Cardiac muscle cell (in vitro differentiated cells and primary cell): Measurements from ENCODE around the gene PRSS53. TPM values are rescaled to one million over a fixed set of nuclear protein-coding genes. Genes with fewer than 3 reads are reported as not detected.
"Not testable (repeated sequence)": the region's sequence is repeated elsewhere in the genome, so short reads cannot be mapped to it uniquely, and the experiment has no call there.

Experiments used
- DNase-seq, 2 donors: peaks; one replicate each; pipeline versions ENCODE4 v3.0.0 to v3.0.0-alpha.2; 2010 to 2017; ENCODE audit warnings: low read depth in 1 of 2, low spot score in 1 of 2
- H3K27ac ChIP-seq: fragments of 200-600 bp; sonication (generic); 2 replicates; pipeline ENCODE4 v1.5.1; 2016
- H3K27me3 ChIP-seq: fragments of 200-600 bp; sonication (generic); 2 replicates; pipeline ENCODE4 v1.6.0; 2016; ENCODE audit warnings: control low read depth
- H3K36me3 ChIP-seq: fragments of 200-600 bp; sonication (generic); 2 replicates; pipeline ENCODE4 v1.5.1; 2016; ENCODE audit warnings: control low read depth
- H3K4me1 ChIP-seq: fragments of 200-600 bp; sonication (generic); 2 replicates; pipeline ENCODE4 v1.8.1; 2017; ENCODE audit warnings: low read depth, mild to moderate bottlenecking, mixed run types
- H3K4me3 ChIP-seq: fragments of 200-600 bp; sonication (generic); 2 replicates; pipeline ENCODE4 v1.5.1; 2016; ENCODE audit warnings: mild to moderate bottlenecking
- H3K9me3 ChIP-seq: fragments of 200-600 bp; sonication (generic); 2 replicates; pipeline ENCODE4 v1.5.1; 2017; ENCODE audit warnings: low read depth, mild to moderate bottlenecking, control low read depth
- polyA plus RNA-seq: library from polyadenylated mRNA; unstranded; fragments of >200 nt; fragmentation: Nextera tagmentation; extraction: Ambion mirVana; gene quantifications from 2 replicates; pipeline ENCODE4 v1.2.1, GENCODE V29; 2016
- total RNA-seq: library from RNA; depleted of rRNA; stranded (reverse); fragments of >200 nt; gene quantifications from 2 replicates; pipeline ENCODE4 v1.2.3, GENCODE V29; 2016
- TF ChIP-seq, protein P1 (sequence below): IDR thresholded peaks from 2 replicates; pipeline ENCODE4 v1.5.1; 2012; ENCODE audit warnings: low read depth, mild to moderate bottlenecking, low read length

The PRSS53 gene
- total and polyA plus RNA-seq, 2 experiments from 2014 or later, result 0.35 to 5.8 TPM

DNA sequence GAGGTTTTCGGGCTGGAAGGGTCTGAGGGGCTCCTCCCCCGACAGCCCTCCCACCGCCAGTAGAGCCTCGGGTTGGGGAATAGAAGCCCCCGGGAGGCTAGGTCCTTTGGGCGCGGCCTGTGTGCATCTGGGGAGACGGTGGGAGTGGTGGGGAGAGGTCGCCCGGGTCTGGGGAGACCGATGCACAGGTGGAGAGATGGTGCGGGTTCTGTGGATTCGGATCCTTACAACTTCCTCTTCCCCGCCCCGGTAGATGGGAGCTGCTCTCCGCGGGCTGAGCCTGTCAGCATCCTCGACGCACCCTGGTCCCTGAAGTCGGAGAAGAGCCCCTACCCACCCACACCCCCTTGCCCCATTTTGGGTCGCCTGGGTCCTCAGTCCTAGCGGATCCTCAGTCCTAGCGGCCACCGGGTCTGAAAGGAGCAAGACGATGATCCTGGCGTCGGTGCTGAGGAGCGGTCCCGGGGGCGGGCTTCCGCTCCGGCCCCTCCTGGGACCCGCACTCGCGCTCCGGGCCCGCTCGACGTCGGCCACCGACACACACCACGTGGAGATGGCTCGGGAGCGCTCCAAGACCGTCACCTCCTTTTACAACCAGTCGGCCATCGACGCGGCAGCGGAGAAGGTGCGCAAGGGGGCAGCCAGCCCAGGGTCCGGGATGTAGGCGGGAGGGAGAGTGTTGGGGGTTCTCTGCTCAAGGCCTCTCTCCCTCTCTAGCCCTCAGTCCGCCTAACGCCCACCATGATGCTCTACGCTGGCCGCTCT, 20.2 kb upstream of the PRSS53 start:
- H3K36me3 ChIP-seq, result peaks cover 23% of the 10 kb centered on the region
- H3K27ac ChIP-seq, result no peak overlapping the region
- H3K4me1 ChIP-seq, result no peaks in the 10 kb centered on the region
- TF ChIP-seq, protein P1, sequence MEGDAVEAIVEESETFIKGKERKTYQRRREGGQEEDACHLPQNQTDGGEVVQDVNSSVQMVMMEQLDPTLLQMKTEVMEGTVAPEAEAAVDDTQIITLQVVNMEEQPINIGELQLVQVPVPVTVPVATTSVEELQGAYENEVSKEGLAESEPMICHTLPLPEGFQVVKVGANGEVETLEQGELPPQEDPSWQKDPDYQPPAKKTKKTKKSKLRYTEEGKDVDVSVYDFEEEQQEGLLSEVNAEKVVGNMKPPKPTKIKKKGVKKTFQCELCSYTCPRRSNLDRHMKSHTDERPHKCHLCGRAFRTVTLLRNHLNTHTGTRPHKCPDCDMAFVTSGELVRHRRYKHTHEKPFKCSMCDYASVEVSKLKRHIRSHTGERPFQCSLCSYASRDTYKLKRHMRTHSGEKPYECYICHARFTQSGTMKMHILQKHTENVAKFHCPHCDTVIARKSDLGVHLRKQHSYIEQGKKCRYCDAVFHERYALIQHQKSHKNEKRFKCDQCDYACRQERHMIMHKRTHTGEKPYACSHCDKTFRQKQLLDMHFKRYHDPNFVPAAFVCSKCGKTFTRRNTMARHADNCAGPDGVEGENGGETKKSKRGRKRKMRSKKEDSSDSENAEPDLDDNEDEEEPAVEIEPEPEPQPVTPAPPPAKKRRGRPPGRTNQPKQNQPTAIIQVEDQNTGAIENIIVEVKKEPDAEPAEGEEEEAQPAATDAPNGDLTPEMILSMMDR, result no peak
- no peak for DNase-seq
- no peaks in the 10 kb centered on the region for H3K27me3 ChIP-seq
- H3K9me3 ChIP-seq, result no peaks in the 10 kb centered on the region
- H3K4me3 ChIP-seq, result peak overlapping the region; percentile 98

DNA sequence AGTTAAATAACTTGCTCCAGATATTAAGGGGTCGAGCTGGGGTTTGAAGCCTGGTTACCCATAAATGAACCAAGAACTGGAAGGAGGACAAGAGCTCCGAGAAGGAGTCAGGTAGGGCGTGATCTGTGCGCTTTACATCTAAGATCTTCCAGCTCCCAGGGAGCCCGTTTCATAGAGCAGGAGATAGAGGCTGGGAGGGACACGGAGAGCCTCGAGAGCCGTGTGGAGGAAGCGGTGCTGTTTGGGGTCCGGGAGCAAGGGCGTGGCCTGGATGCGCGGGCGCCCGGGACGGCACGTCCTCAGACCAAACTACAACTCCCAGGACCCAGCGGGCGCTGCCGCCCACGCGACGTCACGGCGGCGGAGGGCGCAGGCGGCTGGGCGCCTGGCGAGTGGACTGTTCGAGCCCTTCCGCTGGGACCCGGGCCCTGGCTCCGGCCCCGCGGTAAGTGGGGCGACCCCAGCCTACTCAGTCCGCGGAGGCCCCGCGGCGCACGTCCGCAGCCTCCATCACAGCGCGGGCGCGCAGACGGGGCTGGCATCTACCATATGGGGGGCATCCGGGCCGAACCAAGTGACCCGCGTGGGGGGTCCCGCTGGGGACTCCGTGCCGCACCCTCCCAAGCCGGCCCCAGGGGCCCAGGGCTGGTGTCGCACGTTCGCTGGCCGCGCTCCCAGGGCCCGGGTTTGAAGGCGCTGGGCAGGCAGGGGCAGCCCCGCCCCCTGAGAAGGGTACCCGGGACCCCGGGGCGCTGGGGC, 19.5 kb upstream of the PRSS53 start, which contains the start of gene BCKDK:
TSS of gene BCKDK (plus strand) at position 352 of the 759 bp plus-strand sequence. CDS start 838 bp downstream, outside the sequence.
- no peak within 1 kb of the TSS for H3K27ac ChIP-seq
- DNase-seq, result peak; percentile 74 to 79

DNA sequence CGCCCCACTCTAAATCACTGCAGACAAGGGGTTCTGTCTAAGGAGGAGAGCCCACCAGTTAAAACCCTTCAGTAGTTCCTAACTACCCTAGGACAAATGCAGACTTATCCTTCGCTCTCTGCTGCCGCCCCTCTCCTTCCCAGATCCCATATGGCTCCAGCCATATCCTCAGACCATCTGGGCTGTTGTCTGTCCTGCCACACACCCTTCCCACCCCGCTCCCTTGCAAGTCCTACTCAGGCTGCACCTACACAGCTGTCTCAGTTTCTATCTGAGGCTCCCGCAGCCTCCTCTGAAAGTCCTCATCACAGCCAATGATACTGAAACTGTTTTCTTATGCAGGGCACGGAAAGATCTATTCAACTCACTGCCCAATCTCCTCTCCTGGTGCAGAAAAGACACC, 18.7 kb upstream of the PRSS53 start:
- Histone ChIP-seq H3K4me3 (no peak overlapping the region), H3K27me3 (no peaks in the 10 kb centered on the region), H3K27ac (no peak overlapping the region), H3K9me3 (no peaks in the 10 kb centered on the region), H3K4me1 (no peaks in the 10 kb centered on the region), H3K36me3 (peaks cover 23% of the 10 kb centered on the region)
- no peak for DNase-seq
- TF ChIP-seq, protein P1, result no peak

More for the DNA sequence above, 19.5 kb upstream of the PRSS53 start, which contains the start of gene BCKDK:
- no peaks in the 10 kb centered on the region for H3K4me1 ChIP-seq
- H3K36me3 ChIP-seq, result peaks cover 23% of the 10 kb centered on the region
- no peaks in the 10 kb centered on the region for H3K9me3 ChIP-seq
- no peaks in the 10 kb centered on the region for H3K27me3 ChIP-seq
- H3K4me3 ChIP-seq, result peak within 1 kb of the TSS; percentile 98
- TF ChIP-seq, protein P1, result no peak

DNA sequence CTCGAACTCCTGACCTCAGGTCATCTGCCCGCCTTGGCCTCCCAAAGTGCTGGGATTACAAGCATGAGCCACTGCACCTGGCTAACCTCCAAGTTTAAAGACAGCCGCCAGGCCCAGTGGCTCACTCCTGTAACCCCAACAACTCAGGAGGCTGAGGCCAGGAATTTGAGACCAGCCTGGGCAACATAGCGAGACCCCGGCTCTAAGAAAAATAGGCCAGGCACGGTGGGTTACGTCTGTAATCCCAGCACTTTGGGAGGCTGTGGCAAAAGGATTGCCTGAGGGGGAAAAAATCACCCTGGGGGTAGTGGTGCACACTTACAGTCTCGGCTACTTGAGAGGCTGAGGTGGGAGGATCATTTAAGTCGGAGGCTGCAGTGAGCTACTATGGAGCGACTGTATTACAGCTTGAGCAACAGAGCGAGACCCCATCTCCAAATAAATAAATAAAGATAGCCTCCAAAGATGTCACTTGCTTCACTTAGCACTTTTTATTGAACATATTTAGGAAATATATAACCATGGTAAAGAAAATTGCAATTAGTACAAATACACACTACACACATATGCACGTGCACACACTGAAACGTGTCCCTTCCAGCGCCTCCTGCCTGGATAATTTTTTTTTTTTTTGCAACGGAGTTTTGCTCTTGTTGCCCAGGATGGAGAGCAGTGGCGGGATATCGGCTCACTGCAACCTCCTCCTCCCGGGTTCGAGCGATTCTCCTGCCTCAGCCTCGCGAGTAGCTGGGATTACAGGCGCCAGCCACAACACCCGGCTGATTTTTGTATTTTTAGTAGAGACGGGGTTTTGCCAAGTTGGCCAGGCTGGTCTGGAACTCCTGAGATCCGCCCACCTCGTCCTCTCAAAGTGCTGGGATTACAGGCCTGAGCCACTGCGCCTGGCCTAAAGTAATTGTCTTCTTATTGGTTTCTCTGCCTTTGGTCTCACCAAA, 18.0 kb upstream of the PRSS53 start:
- no peaks in the 10 kb centered on the region for H3K4me1 ChIP-seq
- no peaks in the 10 kb centered on the region for H3K27me3 ChIP-seq
- no peaks in the 10 kb centered on the region for H3K9me3 ChIP-seq
- no peak overlapping the region for H3K4me3 ChIP-seq
- H3K36me3 ChIP-seq, result peaks cover 17% of the 10 kb centered on the region
- DNase-seq, result no peak
- TF ChIP-seq, protein P1, result no peak
- no peak overlapping the region for H3K27ac ChIP-seq

DNA sequence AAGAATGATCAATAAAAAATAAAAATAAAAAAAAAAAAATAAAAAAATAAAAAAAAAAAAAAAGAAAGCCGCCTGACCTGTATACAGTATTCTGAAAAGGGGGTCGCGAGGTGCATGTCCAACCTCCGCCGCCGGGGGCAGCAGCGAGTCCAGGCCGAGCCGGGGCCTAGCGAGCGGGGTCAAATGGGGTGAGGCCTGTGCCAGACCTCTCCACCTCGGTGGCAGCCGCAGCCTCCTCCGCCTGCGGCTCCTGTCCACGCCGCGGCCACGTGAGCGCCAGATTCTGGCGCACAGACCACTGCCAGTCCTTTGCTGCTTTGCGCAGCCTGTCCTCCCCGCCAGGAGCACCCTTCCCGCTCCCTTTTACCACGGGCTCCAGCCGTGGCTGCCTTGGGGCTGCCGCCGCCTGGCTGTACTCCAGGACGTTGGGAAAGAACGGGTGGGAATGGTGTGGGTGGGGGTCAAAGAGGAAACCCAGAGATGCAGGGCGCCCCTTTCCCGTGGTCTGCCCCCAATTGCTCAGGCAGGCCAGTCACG, 17.0 kb upstream of the PRSS53 start:
- Histone ChIP-seq H3K4me3 (no peak overlapping the region), H3K9me3 (no peaks in the 10 kb centered on the region), H3K36me3 (peaks cover 10% of the 10 kb centered on the region), H3K4me1 (no peaks in the 10 kb centered on the region), H3K27me3 (no peaks in the 10 kb centered on the region), H3K27ac (no peak overlapping the region)
- peak; percentile 79 to 81 for DNase-seq
- TF ChIP-seq, protein P1, result peak; percentile 79

DNA sequence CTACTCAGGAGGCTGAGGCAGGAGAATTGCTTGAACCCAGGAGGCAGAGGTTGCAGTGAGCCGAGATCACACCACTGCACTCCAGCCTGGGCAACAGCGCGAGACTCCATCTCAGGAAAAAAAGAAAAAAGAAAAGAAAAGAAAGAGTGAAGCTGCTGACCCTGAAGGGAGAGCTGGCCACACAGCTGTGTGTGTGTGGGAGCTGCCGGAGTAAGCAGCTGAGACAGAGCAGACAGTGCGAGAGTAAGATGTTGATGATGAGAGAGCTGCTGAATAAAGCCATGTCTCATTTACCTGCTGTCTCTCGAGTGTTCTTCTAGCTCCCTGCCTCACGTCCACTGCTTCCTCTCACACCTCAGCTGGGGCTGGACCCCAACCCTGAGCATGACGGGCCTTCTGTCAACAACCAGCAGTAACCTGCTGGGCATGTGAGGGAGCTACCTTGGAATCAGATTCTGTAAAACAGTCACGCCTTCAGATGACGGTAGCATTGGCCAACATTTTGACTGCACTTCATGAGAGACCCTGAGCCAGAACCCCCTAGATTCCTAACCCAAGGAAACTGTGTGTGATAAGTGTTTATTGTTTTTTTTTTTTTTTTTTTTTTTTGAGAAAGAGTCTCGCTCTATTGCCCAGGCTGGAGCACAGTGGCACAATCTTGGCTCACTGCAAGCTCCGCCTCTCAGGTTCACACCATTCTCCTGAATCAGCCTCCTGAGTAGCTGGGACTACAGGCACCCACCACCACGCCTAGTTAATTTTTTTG, 12.3 kb upstream of the PRSS53 start:
- H3K27ac ChIP-seq, H3K4me3 ChIP-seq, H3K9me3 ChIP-seq, H3K36me3 ChIP-seq, H3K4me1 ChIP-seq, H3K27me3 ChIP-seq: not testable (repeated sequence)
- peak in 1 of 2 donors; percentile 24 for DNase-seq
